ENCODE data around the gene MED12L. TPM values are rescaled to one million over a fixed set of nuclear protein-coding genes. Genes with fewer than 3 reads are reported as not detected.

The MED12L gene
- total RNA-seq, 4 donors from 2014 or later, result 0.08 to 1.5 (median 0.19) TPM

- WGBS, 2 donors, result 59 to 65% methylated on average over 3 of the region's 3 CpGs
- no peak overlapping the region for H3K4me3 ChIP-seq
- no peak for DNase-seq
- TF ChIP-seq POLR2A (IDR thresholded peaks at IDR 0.05), result no peak
- no peak for TF ChIP-seq CTCF (IDR thresholded peaks at IDR 0.05)
- H3K36me3 ChIP-seq, result no peaks in the 10 kb centered on the region
- no peaks in the 10 kb centered on the region for H3K9me3 ChIP-seq
- no peak overlapping the region for H3K27ac ChIP-seq
- intact Hi-C loops (cut with DNase I), result no loop called here
- peaks cover 0 to 10% (median 0%) of the 10 kb centered on the region in 3 donors for H3K4me1 ChIP-seq
- no peaks in the 10 kb centered on the region for H3K27me3 ChIP-seq
Measured at GRCh38 chr3:151393146-151393830, 307.8 kb downstream of the MED12L start.

- 59 to 69% methylated on average over 4 of the region's 4 CpGs for WGBS, 2 donors
- H3K27me3 ChIP-seq, result no peaks in the 10 kb centered on the region
- H3K27ac ChIP-seq, result no peak overlapping the region
- H3K4me3 ChIP-seq, result no peak overlapping the region
- no peaks in the 10 kb centered on the region for H3K36me3 ChIP-seq
- no peak for TF ChIP-seq CTCF (IDR thresholded peaks at IDR 0.05)
- no peak for TF ChIP-seq POLR2A (IDR thresholded peaks at IDR 0.05)
- no peaks in the 10 kb centered on the region for H3K9me3 ChIP-seq
- no peak for DNase-seq
- peaks cover 0 to 10% (median 0%) of the 10 kb centered on the region in 3 donors for H3K4me1 ChIP-seq
- intact Hi-C loops (cut with DNase I), result no loop called here
Measured at GRCh38 chr3:151393941-151394340, 308.5 kb downstream of the MED12L start.

- H3K4me3 ChIP-seq, result no peak overlapping the region
- H3K27ac ChIP-seq, result no peak overlapping the region
- no peaks in the 10 kb centered on the region for H3K9me3 ChIP-seq
- intact Hi-C loops (cut with DNase I), result no loop called here
- TF ChIP-seq CTCF (IDR thresholded peaks at IDR 0.05), result no peak
- no peak for TF ChIP-seq POLR2A (IDR thresholded peaks at IDR 0.05)
- no peak for DNase-seq
- H3K36me3 ChIP-seq, result no peaks in the 10 kb centered on the region
- no peaks in the 10 kb centered on the region for H3K27me3 ChIP-seq
- peaks cover 0 to 10% (median 0%) of the 10 kb centered on the region in 3 donors for H3K4me1 ChIP-seq
- WGBS, 2 donors, result 29 to 65% methylated on average over 7 of the region's 8 CpGs
Measured at GRCh38 chr3:151394611-151395010, 309.1 kb downstream of the MED12L start.

- Histone ChIP-seq H3K4me1 (peaks cover 0 to 10% (median 0%) of the 10 kb centered on the region in 3 donors), H3K36me3 (no peaks in the 10 kb centered on the region), H3K9me3 (no peaks in the 10 kb centered on the region), H3K27me3 (no peaks in the 10 kb centered on the region), H3K27ac (no peak overlapping the region), H3K4me3 (no peak overlapping the region)
- DNase-seq, result no peak
- TF ChIP-seq CTCF (IDR thresholded peaks at IDR 0.05), result no peak
- TF ChIP-seq POLR2A (IDR thresholded peaks at IDR 0.05), result no peak
- 47 to 65% methylated on average over 3 of the region's 3 CpGs for WGBS, 2 donors
- intact Hi-C loops (cut with DNase I), result no loop called here
Measured at GRCh38 chr3:151395806-151396205, 310.3 kb downstream of the MED12L start.

- Histone ChIP-seq H3K27me3 (no peaks in the 10 kb centered on the region), H3K27ac (no peak overlapping the region), H3K9me3 (no peaks in the 10 kb centered on the region), H3K36me3 (no peaks in the 10 kb centered on the region), H3K4me1 (peaks cover 0 to 10% (median 0%) of the 10 kb centered on the region in 3 donors), H3K4me3 (no peak overlapping the region)
- no peak for DNase-seq
- intact Hi-C loops (cut with DNase I), result no loop called here
- WGBS, 2 donors, result 67 to 76% methylated on average over 5 of the region's 5 CpGs
- TF ChIP-seq CTCF (IDR thresholded peaks at IDR 0.05) (no peak), POLR2A (IDR thresholded peaks at IDR 0.05) (no peak)
Measured at GRCh38 chr3:151398895-151399294, 313.4 kb downstream of the MED12L start.

Data from esophagus squamous epithelium (tissue), 5 donors.